Measurements from ENCODE around the gene TSC2. TPM values are rescaled to one million over a fixed set of nuclear protein-coding genes. Genes with fewer than 3 reads are reported as not detected.

Gene TSC2
- total and polyA plus RNA-seq, 2 of the 13 experiments (the other 11 are each of a cell fraction or from before 2014, with no cell fraction given) = 19.6 to 40.4 TPM

GRCh38 chr16:2035431-2036199 is 12.2 kb upstream of the TSC2 start (continued):
- TF ChIP-seq, protein P1, sequence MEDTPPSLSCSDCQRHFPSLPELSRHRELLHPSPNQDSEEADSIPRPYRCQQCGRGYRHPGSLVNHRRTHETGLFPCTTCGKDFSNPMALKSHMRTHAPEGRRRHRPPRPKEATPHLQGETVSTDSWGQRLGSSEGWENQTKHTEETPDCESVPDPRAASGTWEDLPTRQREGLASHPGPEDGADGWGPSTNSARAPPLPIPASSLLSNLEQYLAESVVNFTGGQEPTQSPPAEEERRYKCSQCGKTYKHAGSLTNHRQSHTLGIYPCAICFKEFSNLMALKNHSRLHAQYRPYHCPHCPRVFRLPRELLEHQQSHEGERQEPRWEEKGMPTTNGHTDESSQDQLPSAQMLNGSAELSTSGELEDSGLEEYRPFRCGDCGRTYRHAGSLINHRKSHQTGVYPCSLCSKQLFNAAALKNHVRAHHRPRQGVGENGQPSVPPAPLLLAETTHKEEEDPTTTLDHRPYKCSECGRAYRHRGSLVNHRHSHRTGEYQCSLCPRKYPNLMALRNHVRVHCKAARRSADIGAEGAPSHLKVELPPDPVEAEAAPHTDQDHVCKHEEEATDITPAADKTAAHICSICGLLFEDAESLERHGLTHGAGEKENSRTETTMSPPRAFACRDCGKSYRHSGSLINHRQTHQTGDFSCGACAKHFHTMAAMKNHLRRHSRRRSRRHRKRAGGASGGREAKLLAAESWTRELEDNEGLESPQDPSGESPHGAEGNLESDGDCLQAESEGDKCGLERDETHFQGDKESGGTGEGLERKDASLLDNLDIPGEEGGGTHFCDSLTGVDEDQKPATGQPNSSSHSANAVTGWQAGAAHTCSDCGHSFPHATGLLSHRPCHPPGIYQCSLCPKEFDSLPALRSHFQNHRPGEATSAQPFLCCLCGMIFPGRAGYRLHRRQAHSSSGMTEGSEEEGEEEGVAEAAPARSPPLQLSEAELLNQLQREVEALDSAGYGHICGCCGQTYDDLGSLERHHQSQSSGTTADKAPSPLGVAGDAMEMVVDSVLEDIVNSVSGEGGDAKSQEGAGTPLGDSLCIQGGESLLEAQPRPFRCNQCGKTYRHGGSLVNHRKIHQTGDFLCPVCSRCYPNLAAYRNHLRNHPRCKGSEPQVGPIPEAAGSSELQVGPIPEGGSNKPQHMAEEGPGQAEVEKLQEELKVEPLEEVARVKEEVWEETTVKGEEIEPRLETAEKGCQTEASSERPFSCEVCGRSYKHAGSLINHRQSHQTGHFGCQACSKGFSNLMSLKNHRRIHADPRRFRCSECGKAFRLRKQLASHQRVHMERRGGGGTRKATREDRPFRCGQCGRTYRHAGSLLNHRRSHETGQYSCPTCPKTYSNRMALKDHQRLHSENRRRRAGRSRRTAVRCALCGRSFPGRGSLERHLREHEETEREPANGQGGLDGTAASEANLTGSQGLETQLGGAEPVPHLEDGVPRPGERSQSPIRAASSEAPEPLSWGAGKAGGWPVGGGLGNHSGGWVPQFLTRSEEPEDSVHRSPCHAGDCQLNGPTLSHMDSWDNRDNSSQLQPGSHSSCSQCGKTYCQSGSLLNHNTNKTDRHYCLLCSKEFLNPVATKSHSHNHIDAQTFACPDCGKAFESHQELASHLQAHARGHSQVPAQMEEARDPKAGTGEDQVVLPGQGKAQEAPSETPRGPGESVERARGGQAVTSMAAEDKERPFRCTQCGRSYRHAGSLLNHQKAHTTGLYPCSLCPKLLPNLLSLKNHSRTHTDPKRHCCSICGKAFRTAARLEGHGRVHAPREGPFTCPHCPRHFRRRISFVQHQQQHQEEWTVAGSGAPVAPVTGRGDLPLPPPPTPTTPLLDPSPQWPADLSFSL (CRISPR knock-in tag; IDR thresholded peaks at IDR 0.05) = no peak
- TF ChIP-seq HMGXB4 (CRISPR knock-in tag; IDR thresholded peaks at IDR 0.05; ENCODE audit: borderline replicate concordance in 1 of 2, low read depth in 1 of 2) = peak; percentile 68 to 80
- TF ChIP-seq HNF4G (IDR thresholded peaks at IDR 0.05; ENCODE audit: borderline replicate concordance, low read depth, low read length) = no peak
- TF ChIP-seq HNF4G (CRISPR knock-in tag; IDR thresholded peaks at IDR 0.05; ENCODE audit: borderline replicate concordance, low read depth) = no peak; the same call in 1 of the 2 replicates
- no peak for TF ChIP-seq ZNF510 (CRISPR knock-in tag; IDR thresholded peaks at IDR 0.05; ENCODE audit: low read depth)
- TF ChIP-seq ZNF318 (CRISPR knock-in tag; IDR thresholded peaks at IDR 0.05) = no peak
- TF ChIP-seq SRY (CRISPR knock-in tag; IDR thresholded peaks at IDR 0.05) = peak; percentile 32; the same call in 1 of the 2 replicates
- TF ChIP-seq GATA4 (IDR thresholded peaks at IDR 0.05; ENCODE audit: borderline replicate concordance, low read depth) = peak; percentile 47; the same call in 1 of the 2 replicates
- TF ChIP-seq ZNF543 (CRISPR knock-in tag; IDR thresholded peaks at IDR 0.05) = no peak
